ENCODE data around the gene FGF14. TPM values are rescaled to one million over a fixed set of nuclear protein-coding genes. Genes with fewer than 3 reads are reported as not detected.

The FGF14 gene
- total RNA-seq, 2 experiments from 2014 or later, result not detected

- Mint-ChIP-seq H3K9me3 (no peaks in the 10 kb centered on the region), H3K4me3 (no peak overlapping the region), H3K27ac (no peak overlapping the region), H3K27me3 (no peaks in the 10 kb centered on the region), H3K4me1 (no peaks in the 10 kb centered on the region), H3K36me3 (ENCODE audit: low read depth) (no peaks in the 10 kb centered on the region)
- POLR2A ChIA-PET, result no interaction called here
- DNase-seq, result no peak
- CTCF ChIA-PET, result no interaction called here
These were observed 509.6 kb downstream of the FGF14 start for GRCh38 chr13:101892296-101892695.

- H3K4me1 Mint-ChIP-seq, result no peaks in the 10 kb centered on the region
- POLR2A ChIA-PET, result no interaction called here
- no peaks in the 10 kb centered on the region for H3K9me3 Mint-ChIP-seq
- no peak for DNase-seq
- H3K4me3 Mint-ChIP-seq, result no peak overlapping the region
- no peaks in the 10 kb centered on the region for H3K36me3 Mint-ChIP-seq (ENCODE audit: low read depth)
- H3K27me3 Mint-ChIP-seq, result no peaks in the 10 kb centered on the region
- H3K27ac Mint-ChIP-seq, result no peak overlapping the region
- CTCF ChIA-PET, result interaction anchor here (1.1 kb wide), 1 partner anchor 11 kb away, joined by 3 read pairs; no protein-coding TSS in a partner anchor
These were observed 520.3 kb downstream of the FGF14 start for GRCh38 chr13:101881593-101881992.

GRCh38 chr13:101880581-101880980, 521.3 kb downstream of the FGF14 start:
- Mint-ChIP-seq H3K4me3 (no peak overlapping the region), H3K9me3 (no peaks in the 10 kb centered on the region), H3K36me3 (ENCODE audit: low read depth) (no peaks in the 10 kb centered on the region), H3K27me3 (no peaks in the 10 kb centered on the region), H3K27ac (no peak overlapping the region), H3K4me1 (no peaks in the 10 kb centered on the region)
- DNase-seq, result no peak
- CTCF ChIA-PET, result no interaction called here
- POLR2A ChIA-PET, result no interaction called here

- H3K27ac Mint-ChIP-seq, result no peak overlapping the region
- H3K27me3 Mint-ChIP-seq, result no peaks in the 10 kb centered on the region
- H3K36me3 Mint-ChIP-seq (ENCODE audit: low read depth), result no peaks in the 10 kb centered on the region
- POLR2A ChIA-PET, result no interaction called here
- no peaks in the 10 kb centered on the region for H3K9me3 Mint-ChIP-seq
- H3K4me3 Mint-ChIP-seq, result no peak overlapping the region
- DNase-seq, result no peak
- CTCF ChIA-PET, result no interaction called here
- no peaks in the 10 kb centered on the region for H3K4me1 Mint-ChIP-seq
These were observed 524.9 kb downstream of the FGF14 start for GRCh38 chr13:101876951-101877350.

- no peak for DNase-seq
- POLR2A ChIA-PET, result no interaction called here
- no peaks in the 10 kb centered on the region for H3K9me3 Mint-ChIP-seq
- H3K27me3 Mint-ChIP-seq, result no peaks in the 10 kb centered on the region
- H3K27ac Mint-ChIP-seq, result no peak overlapping the region
- CTCF ChIA-PET, result no interaction called here
- H3K4me1 Mint-ChIP-seq, result no peaks in the 10 kb centered on the region
- no peak overlapping the region for H3K4me3 Mint-ChIP-seq
- no peaks in the 10 kb centered on the region for H3K36me3 Mint-ChIP-seq (ENCODE audit: low read depth)
These were observed 526.0 kb downstream of the FGF14 start for GRCh38 chr13:101875717-101876393.

GRCh38 chr13:101875091-101875490, 526.8 kb downstream of the FGF14 start:
- no peaks in the 10 kb centered on the region for H3K9me3 Mint-ChIP-seq
- no peak for DNase-seq
- ChIA-PET CTCF (no interaction called here), POLR2A (no interaction called here)
- H3K27ac Mint-ChIP-seq, result no peak overlapping the region
- H3K4me1 Mint-ChIP-seq, result no peaks in the 10 kb centered on the region
- H3K4me3 Mint-ChIP-seq, result no peak overlapping the region
- no peaks in the 10 kb centered on the region for H3K27me3 Mint-ChIP-seq
- no peaks in the 10 kb centered on the region for H3K36me3 Mint-ChIP-seq (ENCODE audit: low read depth)

GRCh38 chr13:101869553-101869952, 532.3 kb downstream of the FGF14 start:
- no peaks in the 10 kb centered on the region for H3K36me3 Mint-ChIP-seq (ENCODE audit: low read depth)
- no peaks in the 10 kb centered on the region for H3K9me3 Mint-ChIP-seq
- H3K27me3 Mint-ChIP-seq, result no peaks in the 10 kb centered on the region
- POLR2A ChIA-PET, result no interaction called here
- no peak overlapping the region for H3K27ac Mint-ChIP-seq
- no peak for DNase-seq
- no peak overlapping the region for H3K4me3 Mint-ChIP-seq
- no peaks in the 10 kb centered on the region for H3K4me1 Mint-ChIP-seq
- CTCF ChIA-PET, result no interaction called here

- H3K4me3 Mint-ChIP-seq, result no peak overlapping the region
- H3K27ac Mint-ChIP-seq, result no peak overlapping the region
- POLR2A ChIA-PET, result no interaction called here
- CTCF ChIA-PET, result no interaction called here
- H3K9me3 Mint-ChIP-seq, result no peaks in the 10 kb centered on the region
- DNase-seq, result no peak
- H3K36me3 Mint-ChIP-seq (ENCODE audit: low read depth), result no peaks in the 10 kb centered on the region
- no peaks in the 10 kb centered on the region for H3K27me3 Mint-ChIP-seq
- no peaks in the 10 kb centered on the region for H3K4me1 Mint-ChIP-seq
These were observed 533.0 kb downstream of the FGF14 start for GRCh38 chr13:101868585-101869469.

GRCh38 chr13:101866889-101867581, 534.8 kb downstream of the FGF14 start:
- CTCF ChIA-PET, result interaction anchor here (0.6 kb wide), 1 partner anchor 110 kb away, joined by 4 read pairs; no protein-coding TSS in a partner anchor
- no peaks in the 10 kb centered on the region for H3K27me3 Mint-ChIP-seq

GRCh38 chr13:101858860-101859259, 543.0 kb downstream of the FGF14 start:
- DNase-seq, result no peak
- Mint-ChIP-seq H3K27ac (no peak overlapping the region), H3K4me1 (no peaks in the 10 kb centered on the region), H3K9me3 (no peaks in the 10 kb centered on the region), H3K27me3 (no peaks in the 10 kb centered on the region), H3K36me3 (ENCODE audit: low read depth) (no peaks in the 10 kb centered on the region), H3K4me3 (no peak overlapping the region)
- ChIA-PET POLR2A (no interaction called here), CTCF (no interaction called here)

More at GRCh38 chr13:101866889-101867581, 534.8 kb downstream of the FGF14 start:
- DNase-seq, result no peak
- Mint-ChIP-seq H3K4me3 (no peak overlapping the region), H3K27ac (no peak overlapping the region), H3K9me3 (no peaks in the 10 kb centered on the region), H3K4me1 (no peaks in the 10 kb centered on the region), H3K36me3 (ENCODE audit: low read depth) (no peaks in the 10 kb centered on the region)
- POLR2A ChIA-PET, result no interaction called here

GRCh38 chr13:101846701-101847100, 555.1 kb downstream of the FGF14 start:
- ChIA-PET POLR2A (no interaction called here), CTCF (no interaction called here)
- no peak overlapping the region for H3K27ac Mint-ChIP-seq
- no peak overlapping the region for H3K4me3 Mint-ChIP-seq
- H3K4me1 Mint-ChIP-seq, result no peaks in the 10 kb centered on the region
- H3K36me3 Mint-ChIP-seq (ENCODE audit: low read depth), result no peaks in the 10 kb centered on the region
- no peaks in the 10 kb centered on the region for H3K27me3 Mint-ChIP-seq
- no peaks in the 10 kb centered on the region for H3K9me3 Mint-ChIP-seq
- no peak for DNase-seq

- POLR2A ChIA-PET, result no interaction called here
- CTCF ChIA-PET, result no interaction called here
These were observed 555.6 kb downstream of the FGF14 start for GRCh38 chr13:101846249-101846648.

GRCh38 chr13:101845245-101846020, 556.4 kb downstream of the FGF14 start:
- DNase-seq, result no peak
- no peak overlapping the region for H3K27ac Mint-ChIP-seq
- H3K4me1 Mint-ChIP-seq, result no peaks in the 10 kb centered on the region
- POLR2A ChIA-PET, result no interaction called here
- H3K4me3 Mint-ChIP-seq, result no peak overlapping the region
- H3K27me3 Mint-ChIP-seq, result no peaks in the 10 kb centered on the region
- H3K36me3 Mint-ChIP-seq (ENCODE audit: low read depth), result no peaks in the 10 kb centered on the region
- CTCF ChIA-PET, result no interaction called here
- H3K9me3 Mint-ChIP-seq, result no peaks in the 10 kb centered on the region

More at GRCh38 chr13:101846249-101846648, 555.6 kb downstream of the FGF14 start:
- no peaks in the 10 kb centered on the region for H3K4me1 Mint-ChIP-seq
- no peaks in the 10 kb centered on the region for H3K27me3 Mint-ChIP-seq
- no peak for DNase-seq
- no peak overlapping the region for H3K27ac Mint-ChIP-seq
- no peaks in the 10 kb centered on the region for H3K36me3 Mint-ChIP-seq (ENCODE audit: low read depth)
- H3K9me3 Mint-ChIP-seq, result no peaks in the 10 kb centered on the region
- H3K4me3 Mint-ChIP-seq, result no peak overlapping the region

Measured in activated CD4-positive, alpha-beta memory T cell treated with anti-CD3 and anti-CD28 coated beads, Interleukin-2, amount 10 ng/mL, durations not matched to agents 7 days and 5 days (primary cell).